ENCODE measurements around the gene KLHL36. TPM values are rescaled to one million over a fixed set of nuclear protein-coding genes. Genes with fewer than 3 reads are reported as not detected.

Gene KLHL36
- total RNA-seq, 1 experiment from 2014 or later: 22.0 TPM

- no peak overlapping the region for H3K27ac ChIP-seq (ENCODE audit: low read depth, low read length, poor library complexity, severe bottlenecking)
- H3K36me3 ChIP-seq (ENCODE audit: insufficient read depth, low read length, poor library complexity, severe bottlenecking): no peaks in the 10 kb centered on the region
- ChIA-PET CTCF (interaction anchor here (0.6 to 2.0 kb wide), 10 partner anchors 9 to 374 kb away, joined by 3 to 21 read pairs (median 6); no protein-coding TSS in a partner anchor), POLR2A (ENCODE audit: low non-redundant PET) (interaction anchor here (0.6 to 0.8 kb wide), 2 partner anchors 12 to 147 kb away, joined by 3 to 4 read pairs; no protein-coding TSS in a partner anchor)
- H3K27me3 ChIP-seq (replicated peaks; ENCODE audit: insufficient read depth, low read depth, low read length, poor library complexity): no peaks in the 10 kb centered on the region
- intact Hi-C loops (cut with micrococcal nuclease; ENCODE audit: unreplicated experiment): loop anchor here (2.0 kb wide), 1 partner anchor 52 kb away; no protein-coding TSS in a partner anchor
- peaks cover 5% of the 10 kb centered on the region for H3K4me1 ChIP-seq (ENCODE audit: insufficient read depth, low read length, poor library complexity, severe bottlenecking)
- no peak overlapping the region for H3K4me3 ChIP-seq (ENCODE audit: low read depth, low read length, poor library complexity, severe bottlenecking)
- peak; percentile 77 for DNase-seq (ENCODE audit: low spot score)
- H3K9me3 ChIP-seq (ENCODE audit: low read depth, low read length, poor library complexity, severe bottlenecking): no peaks in the 10 kb centered on the region
- TF ChIP-seq, protein P1, sequence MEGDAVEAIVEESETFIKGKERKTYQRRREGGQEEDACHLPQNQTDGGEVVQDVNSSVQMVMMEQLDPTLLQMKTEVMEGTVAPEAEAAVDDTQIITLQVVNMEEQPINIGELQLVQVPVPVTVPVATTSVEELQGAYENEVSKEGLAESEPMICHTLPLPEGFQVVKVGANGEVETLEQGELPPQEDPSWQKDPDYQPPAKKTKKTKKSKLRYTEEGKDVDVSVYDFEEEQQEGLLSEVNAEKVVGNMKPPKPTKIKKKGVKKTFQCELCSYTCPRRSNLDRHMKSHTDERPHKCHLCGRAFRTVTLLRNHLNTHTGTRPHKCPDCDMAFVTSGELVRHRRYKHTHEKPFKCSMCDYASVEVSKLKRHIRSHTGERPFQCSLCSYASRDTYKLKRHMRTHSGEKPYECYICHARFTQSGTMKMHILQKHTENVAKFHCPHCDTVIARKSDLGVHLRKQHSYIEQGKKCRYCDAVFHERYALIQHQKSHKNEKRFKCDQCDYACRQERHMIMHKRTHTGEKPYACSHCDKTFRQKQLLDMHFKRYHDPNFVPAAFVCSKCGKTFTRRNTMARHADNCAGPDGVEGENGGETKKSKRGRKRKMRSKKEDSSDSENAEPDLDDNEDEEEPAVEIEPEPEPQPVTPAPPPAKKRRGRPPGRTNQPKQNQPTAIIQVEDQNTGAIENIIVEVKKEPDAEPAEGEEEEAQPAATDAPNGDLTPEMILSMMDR (conservative IDR thresholded peaks at IDR 0.05; ENCODE audit: low read depth, low read length): peak; percentile 92
- no peak for TF ChIP-seq EZH2 (IDR thresholded peaks at IDR 0.05; ENCODE audit: borderline replicate concordance, low read depth, low read length, poor library complexity, severe bottlenecking)
- no TSS peak for BruUV-seq (replicated peaks)
Measured at GRCh38 chr16:84672276-84673202, 24.2 kb downstream of the KLHL36 start.

DNA sequence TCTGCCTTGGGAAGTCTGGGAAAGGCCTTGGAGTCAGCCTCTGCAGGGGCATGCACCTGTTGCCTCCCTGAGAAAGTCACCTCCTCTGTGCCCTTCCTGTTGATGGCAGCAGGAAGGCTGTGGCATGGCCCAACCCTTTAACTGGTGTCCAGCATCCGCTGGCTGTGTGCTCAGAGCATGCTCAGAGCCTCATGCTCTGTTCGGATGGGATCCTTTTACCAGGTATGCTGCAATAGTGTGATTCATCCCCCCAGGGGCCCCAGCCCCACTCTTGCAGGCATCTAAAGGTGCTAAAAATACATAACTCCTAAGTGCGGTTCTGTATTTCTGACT is 24.9 kb downstream of the KLHL36 start:
- peaks cover 1% of the 10 kb centered on the region for H3K4me1 ChIP-seq (ENCODE audit: insufficient read depth, low read length, poor library complexity, severe bottlenecking)
- BruUV-seq (replicated peaks): no TSS peak
- no peak for TF ChIP-seq EZH2 (IDR thresholded peaks at IDR 0.05; ENCODE audit: borderline replicate concordance, low read depth, low read length, poor library complexity, severe bottlenecking)
- TF ChIP-seq, protein P1 (conservative IDR thresholded peaks at IDR 0.05; ENCODE audit: low read depth, low read length): no peak
- no peaks in the 10 kb centered on the region for H3K27me3 ChIP-seq (replicated peaks; ENCODE audit: insufficient read depth, low read depth, low read length, poor library complexity)
- ChIA-PET CTCF (interaction anchor here (2.0 kb wide), 1 partner anchor 52 kb away, joined by 21 read pairs; no protein-coding TSS in a partner anchor), POLR2A (ENCODE audit: low non-redundant PET) (no interaction called here)
- DNase-seq (ENCODE audit: low spot score): no peak
- no peaks in the 10 kb centered on the region for H3K36me3 ChIP-seq (ENCODE audit: insufficient read depth, low read length, poor library complexity, severe bottlenecking)
- no peaks in the 10 kb centered on the region for H3K9me3 ChIP-seq (ENCODE audit: low read depth, low read length, poor library complexity, severe bottlenecking)
- H3K27ac ChIP-seq (ENCODE audit: low read depth, low read length, poor library complexity, severe bottlenecking): no peak overlapping the region
- intact Hi-C loops (cut with micrococcal nuclease; ENCODE audit: unreplicated experiment): loop anchor here (2.0 kb wide), 1 partner anchor 52 kb away; no protein-coding TSS in a partner anchor
- H3K4me3 ChIP-seq (ENCODE audit: low read depth, low read length, poor library complexity, severe bottlenecking): no peak overlapping the region

GRCh38 chr16:84673561-84673960 is 25.2 kb downstream of the KLHL36 start:
- Histone ChIP-seq H3K4me1 (ENCODE audit: insufficient read depth, low read length, poor library complexity, severe bottlenecking) (no peaks in the 10 kb centered on the region), H3K27ac (ENCODE audit: low read depth, low read length, poor library complexity, severe bottlenecking) (no peak overlapping the region), H3K4me3 (ENCODE audit: low read depth, low read length, poor library complexity, severe bottlenecking) (no peak overlapping the region), H3K27me3 (replicated peaks; ENCODE audit: insufficient read depth, low read depth, low read length, poor library complexity) (no peaks in the 10 kb centered on the region), H3K9me3 (ENCODE audit: low read depth, low read length, poor library complexity, severe bottlenecking) (no peaks in the 10 kb centered on the region), H3K36me3 (ENCODE audit: insufficient read depth, low read length, poor library complexity, severe bottlenecking) (no peaks in the 10 kb centered on the region)
- no TSS peak for BruUV-seq (replicated peaks)
- intact Hi-C loops (cut with micrococcal nuclease; ENCODE audit: unreplicated experiment): loop anchor here (2.0 kb wide), 1 partner anchor 51 kb away; no protein-coding TSS in a partner anchor
- TF ChIP-seq, protein P1 (conservative IDR thresholded peaks at IDR 0.05; ENCODE audit: low read depth, low read length): no peak
- no peak for TF ChIP-seq EZH2 (IDR thresholded peaks at IDR 0.05; ENCODE audit: borderline replicate concordance, low read depth, low read length, poor library complexity, severe bottlenecking)
- ChIA-PET POLR2A (ENCODE audit: low non-redundant PET) (no interaction called here), CTCF (interaction anchor here (2.0 kb wide), 1 partner anchor 52 kb away, joined by 21 read pairs; no protein-coding TSS in a partner anchor)
- no peak for DNase-seq (ENCODE audit: low spot score)

Measured in A673 (cell line).